Measurements from ENCODE around the gene ABCD3. TPM values are rescaled to one million over a fixed set of nuclear protein-coding genes. Genes with fewer than 3 reads are reported as not detected.
"Not testable (repeated sequence)": the region's sequence is repeated elsewhere in the genome, so short reads cannot be mapped to it uniquely, and the experiment has no call there.

ABCD3 gene
- total RNA-seq, 2 donors from 2014 or later = 35.5 to 38.5 TPM

- Histone ChIP-seq H3K4me1 (replicated peaks) (peaks cover 3% of the 10 kb centered on the region), H3K27ac (no peak overlapping the region), H3K27me3 (replicated peaks; ENCODE audit: insufficient read depth) (no peaks in the 10 kb centered on the region), H3K36me3 (no peaks in the 10 kb centered on the region), H3K9me3 (no peaks in the 10 kb centered on the region), H3K4me3 (no peak overlapping the region)
- no peak for DNase-seq (ENCODE audit: low spot score)
- WGBS = 83% methylated on average over 8 of the region's 8 CpGs
- intact Hi-C loops (cut with DNase I) = no loop called here
- TF ChIP-seq POLR2AphosphoS5 (IDR thresholded peaks at IDR 0.05) (no peak), POLR2A (IDR thresholded peaks at IDR 0.05) (no peak), CTCF (IDR thresholded peaks at IDR 0.05) (no peak)
These were observed 4.1 kb downstream of the ABCD3 start for GRCh38 chr1:94422115-94422820.

GRCh38 chr1:94425821-94426484 lies 7.8 kb downstream of the ABCD3 start:
- Histone ChIP-seq H3K36me3 (no peaks in the 10 kb centered on the region), H3K27me3 (replicated peaks; ENCODE audit: insufficient read depth) (no peaks in the 10 kb centered on the region), H3K4me1 (replicated peaks) (no peaks in the 10 kb centered on the region), H3K27ac (no peak overlapping the region), H3K9me3 (no peaks in the 10 kb centered on the region), H3K4me3 (no peak overlapping the region)
- intact Hi-C loops (cut with DNase I) = no loop called here
- no peak for DNase-seq (ENCODE audit: low spot score)
- 8% methylated on average over 4 of the region's 4 CpGs for WGBS
- TF ChIP-seq CTCF (IDR thresholded peaks at IDR 0.05) (no peak), POLR2A (IDR thresholded peaks at IDR 0.05) (no peak), POLR2AphosphoS5 (IDR thresholded peaks at IDR 0.05) (no peak)

GRCh38 chr1:94426485-94426870 lies 8.3 kb downstream of the ABCD3 start:
- H3K4me1 ChIP-seq (replicated peaks); H3K36me3 ChIP-seq; H3K9me3 ChIP-seq; H3K27me3 ChIP-seq (replicated peaks; ENCODE audit: insufficient read depth); intact Hi-C loops (cut with DNase I); H3K27ac ChIP-seq; H3K4me3 ChIP-seq; DNase-seq (ENCODE audit: low spot score): not testable (repeated sequence)
- 83% methylated on average over 9 of the region's 9 CpGs for WGBS

- TF ChIP-seq POLR2A (IDR thresholded peaks at IDR 0.05) = no peak
- no peak for TF ChIP-seq POLR2AphosphoS5 (IDR thresholded peaks at IDR 0.05)
- TF ChIP-seq CTCF (IDR thresholded peaks at IDR 0.05) = no peak
- no peak overlapping the region for H3K27ac ChIP-seq
- H3K4me1 ChIP-seq (replicated peaks) = no peaks in the 10 kb centered on the region
- no peak for DNase-seq (ENCODE audit: low spot score)
- H3K27me3 ChIP-seq (replicated peaks; ENCODE audit: insufficient read depth) = no peaks in the 10 kb centered on the region
- no peak overlapping the region for H3K4me3 ChIP-seq
- H3K9me3 ChIP-seq = no peaks in the 10 kb centered on the region
- 92% methylated on average over 5 of the region's 5 CpGs for WGBS
- H3K36me3 ChIP-seq = no peaks in the 10 kb centered on the region
- intact Hi-C loops (cut with DNase I) = no loop called here
These were observed 10.3 kb downstream of the ABCD3 start for GRCh38 chr1:94428441-94428840.

- H3K36me3 ChIP-seq; intact Hi-C loops (cut with DNase I); H3K9me3 ChIP-seq; DNase-seq (ENCODE audit: low spot score); H3K27ac ChIP-seq; H3K27me3 ChIP-seq (replicated peaks; ENCODE audit: insufficient read depth); H3K4me1 ChIP-seq (replicated peaks); H3K4me3 ChIP-seq: not testable (repeated sequence)
- 92% methylated on average over 3 of the region's 3 CpGs for WGBS
These were observed 10.8 kb downstream of the ABCD3 start for GRCh38 chr1:94428927-94429528.

- H3K27ac ChIP-seq; H3K4me1 ChIP-seq (replicated peaks); H3K27me3 ChIP-seq (replicated peaks; ENCODE audit: insufficient read depth); H3K9me3 ChIP-seq; H3K4me3 ChIP-seq; DNase-seq (ENCODE audit: low spot score); H3K36me3 ChIP-seq; intact Hi-C loops (cut with DNase I): not testable (repeated sequence)
- 63% methylated on average over 1 of the region's 1 CpG for WGBS
These were observed 11.9 kb downstream of the ABCD3 start for GRCh38 chr1:94430066-94430465.
